Loucy (cell line): ENCODE results near the gene COX7A2.

Experiments
- CTCF ChIP-seq: fragments of 200-600 bp; sonication (generic); conservative IDR thresholded peaks from 2 replicates; pipeline ENCODE4 v1.5.1; 2014; ENCODE audit warnings: mild to moderate bottlenecking, antibody characterized with exemption, low read length
- EZH2phosphoT487 ChIP-seq: fragments of 200-600 bp; IDR thresholded peaks from 2 replicates; pipeline ENCODE4 v1.6.1; 2018; ENCODE audit warnings: antibody characterized with exemption, mild to moderate bottlenecking, moderate library complexity, borderline replicate concordance

GRCh38 chr6:75223428-75223827 lies 20.2 kb downstream of the COX7A2 start:
- TF ChIP-seq CTCF (no peak), EZH2phosphoT487 (no peak)
